HEK293 (cell line): ENCODE data around the gene DUSP21.
A peak's percentile ranks its signal among the peaks of the same experiment; 100 is the strongest.

ENCODE experiments used
- GLIS1 ChIP-seq: fragments of 450-650 bp; formaldehyde crosslinking; IDR thresholded peaks from 2 replicates; pipeline ENCODE4 v1.5.1; 2016; ENCODE audit warnings: missing biosample characterization, missing genetic modification characterization
- HOXD13 ChIP-seq: sonication (generic); formaldehyde crosslinking; IDR thresholded peaks from 2 replicates; pipeline ENCODE4 v1.8.0; 2022; ENCODE audit warnings: missing genetic modification reagents, borderline replicate concordance
- IKZF3 ChIP-seq: fragments of 450-650 bp; IDR thresholded peaks from 2 replicates; pipeline ENCODE4 v1.5.0; 2018; ENCODE audit warnings: missing biosample characterization, mild to moderate bottlenecking, missing genetic modification characterization, moderate library complexity
- KLF8 ChIP-seq: fragments of 450-650 bp; formaldehyde crosslinking; IDR thresholded peaks from 2 replicates; pipeline ENCODE4 v1.5.1; 2016; ENCODE audit warnings: missing biosample characterization, missing genetic modification characterization
- KLF9 ChIP-seq: fragments of 450-650 bp; formaldehyde crosslinking; IDR thresholded peaks from 2 replicates; pipeline ENCODE4 v1.5.1; 2016; ENCODE audit warnings: missing biosample characterization, missing genetic modification characterization, low read depth
- MZF1 ChIP-seq: fragments of 450-650 bp; formaldehyde crosslinking; IDR thresholded peaks from 2 replicates; pipeline ENCODE4 v1.5.1; 2017; ENCODE audit warnings: missing biosample characterization, missing genetic modification characterization, borderline replicate concordance
- RBAK ChIP-seq: fragments of 450-650 bp; formaldehyde crosslinking; IDR thresholded peaks from 2 replicates; pipeline ENCODE4 v1.5.1; 2016; ENCODE audit warnings: missing biosample characterization, missing genetic modification characterization
- REPIN1 ChIP-seq: fragments of 450-650 bp; formaldehyde crosslinking; IDR thresholded peaks from 2 replicates; pipeline ENCODE4 v1.5.1; 2017; ENCODE audit warnings: missing biosample characterization, missing genetic modification characterization, low read depth
- SALL2 ChIP-seq: fragments of 450-650 bp; formaldehyde crosslinking; IDR thresholded peaks from 2 replicates; pipeline ENCODE4 v1.5.0; 2017; ENCODE audit warnings: missing biosample characterization, mild to moderate bottlenecking, missing genetic modification characterization, borderline replicate concordance
- ZBTB20 ChIP-seq: fragments of 450-650 bp; formaldehyde crosslinking; IDR thresholded peaks from 2 replicates; pipeline ENCODE4 v1.5.1; 2016; ENCODE audit warnings: missing biosample characterization, missing genetic modification characterization
- ZBTB7A ChIP-seq: fragments of 450-650 bp; formaldehyde crosslinking; IDR thresholded peaks from 2 replicates; pipeline ENCODE4 v1.5.1; 2016; ENCODE audit warnings: low read depth, missing biosample characterization, missing genetic modification characterization
- ZNF121 ChIP-seq: fragments of 450-650 bp; formaldehyde crosslinking; IDR thresholded peaks from 2 replicates; pipeline ENCODE4 v1.5.1; 2016; ENCODE audit warnings: missing biosample characterization, missing genetic modification characterization
- ZNF157 ChIP-seq: fragments of 450-650 bp; formaldehyde crosslinking; IDR thresholded peaks from 2 replicates; pipeline ENCODE4 v1.5.1; 2016; ENCODE audit warnings: missing biosample characterization, missing genetic modification characterization
- ZNF16 ChIP-seq: fragments of 450-650 bp; formaldehyde crosslinking; IDR thresholded peaks from 2 replicates; pipeline ENCODE4 v1.5.1; 2016; ENCODE audit warnings: low read depth, missing biosample characterization, missing genetic modification characterization
- ZNF221 ChIP-seq: fragments of 450-650 bp; formaldehyde crosslinking; IDR thresholded peaks from 2 replicates; pipeline ENCODE4 v1.5.1; 2017; ENCODE audit warnings: missing biosample characterization, missing genetic modification characterization, borderline replicate concordance
- ZNF354C ChIP-seq: fragments of 450-650 bp; formaldehyde crosslinking; IDR thresholded peaks from 2 replicates; pipeline ENCODE4 v1.5.1; 2016; ENCODE audit warnings: missing biosample characterization, missing genetic modification characterization, low read depth, borderline replicate concordance
- ZNF423 ChIP-seq: fragments of 450-650 bp; formaldehyde crosslinking; IDR thresholded peaks from 2 replicates; pipeline ENCODE4 v1.5.1; 2016; ENCODE audit warnings: missing biosample characterization, missing genetic modification characterization
- ZNF473 ChIP-seq: fragments of 450-650 bp; formaldehyde crosslinking; IDR thresholded peaks from 2 replicates; pipeline ENCODE4 v1.5.1; 2017; ENCODE audit warnings: missing biosample characterization, missing genetic modification characterization
- ZNF510 ChIP-seq: fragments of 450-650 bp; formaldehyde crosslinking; IDR thresholded peaks from 2 replicates; pipeline ENCODE4 v1.5.1; 2018; ENCODE audit warnings: mild to moderate bottlenecking, missing genetic modification characterization, missing biosample characterization; ENCODE audit not compliant: insufficient replicate concordance
- ZNF514 ChIP-seq: fragments of 450-650 bp; formaldehyde crosslinking; IDR thresholded peaks from 2 replicates; pipeline ENCODE4 v1.5.1; 2016; ENCODE audit warnings: missing biosample characterization, missing genetic modification characterization
- ZNF76 ChIP-seq: fragments of 450-650 bp; formaldehyde crosslinking; IDR thresholded peaks from 2 replicates; pipeline ENCODE4; 2016; ENCODE audit warnings: low read depth, missing biosample characterization, missing genetic modification characterization, borderline replicate concordance
- ZSCAN30 ChIP-seq: fragments of 450-650 bp; IDR thresholded peaks from 2 replicates; pipeline ENCODE4 v1.5.1; 2018; ENCODE audit warnings: missing biosample characterization, mild to moderate bottlenecking, missing genetic modification characterization, moderate library complexity
- TF ChIP-seq, protein P1 (sequence below): fragments of 450-650 bp; formaldehyde crosslinking; IDR thresholded peaks from 2 replicates; pipeline ENCODE4 v1.5.1; 2016; ENCODE audit warnings: missing biosample characterization, missing genetic modification characterization, borderline replicate concordance
- TF ChIP-seq, protein P2 (sequence below): fragments of 450-650 bp; formaldehyde crosslinking; IDR thresholded peaks from 2 replicates; pipeline ENCODE4 v1.5.1; 2016; ENCODE audit warnings: missing biosample characterization, missing genetic modification characterization
- TF ChIP-seq, protein P3 (sequence below): fragments of 450-650 bp; formaldehyde crosslinking; IDR thresholded peaks from 2 replicates; pipeline ENCODE4 v1.5.1; 2016; ENCODE audit warnings: missing biosample characterization, missing genetic modification characterization
- TF ChIP-seq, protein P4 (sequence below): fragments of 450-650 bp; formaldehyde crosslinking; IDR thresholded peaks from 2 replicates; pipeline ENCODE4 v1.5.0; 2017; ENCODE audit warnings: missing biosample characterization, missing genetic modification characterization, borderline replicate concordance
- TF ChIP-seq, protein P5 (sequence below): fragments of 450-650 bp; formaldehyde crosslinking; conservative IDR thresholded peaks from 2 replicates; pipeline ENCODE4 v1.5.1; 2016; ENCODE audit warnings: low read depth, missing biosample characterization, missing genetic modification characterization

DUSP21 gene

DNA sequence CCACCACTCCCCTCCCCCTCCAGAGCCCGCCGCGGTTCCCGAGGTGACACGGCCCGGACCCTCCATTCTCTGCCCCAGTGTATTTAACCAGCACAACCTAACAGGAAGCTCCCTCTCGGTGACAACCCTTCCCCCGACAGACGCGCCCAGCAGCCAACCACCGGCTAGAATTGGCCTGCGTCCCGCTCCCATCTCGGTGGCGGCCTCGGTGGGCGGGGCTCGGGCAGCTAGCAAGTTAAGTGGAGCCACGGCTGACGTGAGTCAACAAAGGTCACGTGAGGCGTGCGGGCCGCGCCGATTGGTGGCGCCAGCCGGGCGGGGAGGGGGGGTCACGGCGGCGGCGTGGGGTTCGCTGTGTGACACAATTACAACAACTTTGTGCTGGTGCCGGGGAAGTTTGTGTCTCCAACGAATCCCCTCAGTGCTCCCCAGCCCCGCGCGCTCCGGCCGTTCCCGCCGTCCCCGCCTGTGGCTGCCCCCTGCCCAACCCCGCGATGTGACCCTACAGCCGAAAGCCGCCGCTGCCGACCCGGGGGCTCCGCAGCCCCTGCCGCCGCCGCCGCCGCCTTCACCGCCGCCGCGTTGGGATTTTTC is 29.1 kb downstream of the DUSP21 start, which contains the start of gene KDM6A (continued):
- TF ChIP-seq, protein P1, sequence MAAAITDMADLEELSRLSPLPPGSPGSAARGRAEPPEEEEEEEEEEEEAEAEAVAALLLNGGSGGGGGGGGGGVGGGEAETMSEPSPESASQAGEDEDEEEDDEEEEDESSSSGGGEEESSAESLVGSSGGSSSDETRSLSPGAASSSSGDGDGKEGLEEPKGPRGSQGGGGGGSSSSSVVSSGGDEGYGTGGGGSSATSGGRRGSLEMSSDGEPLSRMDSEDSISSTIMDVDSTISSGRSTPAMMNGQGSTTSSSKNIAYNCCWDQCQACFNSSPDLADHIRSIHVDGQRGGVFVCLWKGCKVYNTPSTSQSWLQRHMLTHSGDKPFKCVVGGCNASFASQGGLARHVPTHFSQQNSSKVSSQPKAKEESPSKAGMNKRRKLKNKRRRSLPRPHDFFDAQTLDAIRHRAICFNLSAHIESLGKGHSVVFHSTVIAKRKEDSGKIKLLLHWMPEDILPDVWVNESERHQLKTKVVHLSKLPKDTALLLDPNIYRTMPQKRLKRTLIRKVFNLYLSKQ (tag by site-specific recombination) = no peak
- TF ChIP-seq, protein P2, sequence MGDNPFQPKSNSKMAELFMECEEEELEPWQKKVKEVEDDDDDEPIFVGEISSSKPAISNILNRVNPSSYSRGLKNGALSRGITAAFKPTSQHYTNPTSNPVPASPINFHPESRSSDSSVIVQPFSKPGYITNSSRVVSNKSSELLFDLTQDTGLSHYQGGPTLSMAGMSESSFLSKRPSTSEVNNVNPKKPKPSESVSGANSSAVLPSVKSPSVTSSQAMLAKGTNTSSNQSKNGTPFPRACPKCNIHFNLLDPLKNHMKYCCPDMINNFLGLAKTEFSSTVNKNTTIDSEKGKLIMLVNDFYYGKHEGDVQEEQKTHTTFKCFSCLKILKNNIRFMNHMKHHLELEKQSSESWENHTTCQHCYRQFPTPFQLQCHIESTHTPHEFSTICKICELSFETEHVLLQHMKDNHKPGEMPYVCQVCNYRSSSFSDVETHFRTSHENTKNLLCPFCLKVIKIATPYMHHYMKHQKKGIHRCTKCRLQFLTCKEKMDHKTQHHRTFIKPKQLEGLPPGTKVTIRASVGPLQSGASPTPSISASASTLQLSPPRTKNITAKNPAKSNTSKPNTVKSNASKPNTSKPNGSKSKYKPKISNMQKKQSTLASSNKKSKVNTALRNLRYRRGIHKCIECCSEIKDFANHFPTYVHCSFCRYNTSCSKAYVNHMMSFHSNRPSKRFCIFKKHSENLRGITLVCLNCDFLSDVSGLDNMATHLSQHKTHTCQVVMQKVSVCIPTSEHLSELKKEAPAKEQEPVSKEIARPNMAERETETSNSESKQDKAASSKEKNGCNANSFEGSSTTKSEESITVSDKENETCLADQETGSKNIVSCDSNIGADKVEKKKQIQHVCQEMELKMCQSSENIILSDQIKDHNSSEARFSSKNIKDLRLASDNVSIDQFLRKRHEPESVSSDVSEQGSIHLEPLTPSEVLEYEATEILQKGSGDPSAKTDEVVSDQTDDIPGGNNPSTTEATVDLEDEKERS (tag by site-specific recombination) = no peak
- TF ChIP-seq ZBTB7A (tag by site-specific recombination) (no peak), ZNF510 (no peak), ZNF514 (tag by site-specific recombination) (no peak), KLF8 (tag by site-specific recombination) (peak; percentile 67), REPIN1 (no peak), IKZF3 (tag by site-specific recombination) (no peak), GLIS1 (tag by site-specific recombination) (no peak; the same call in 1 of the 2 replicates), ZBTB20 (tag by site-specific recombination) (no peak), HOXD13 (CRISPR knock-in tag) (no peak), ZSCAN30 (tag by site-specific recombination) (no peak), MZF1 (tag by site-specific recombination) (peak; percentile 35; the same call in 1 of the 2 replicates), ZNF16 (tag by site-specific recombination) (no peak), ZNF157 (no peak), ZNF473 (tag by site-specific recombination) (no peak), ZNF121 (tag by site-specific recombination) (no peak), ZNF423 (no peak), RBAK (tag by site-specific recombination) (no peak), ZNF354C (no peak), KLF9 (tag by site-specific recombination) (peak; percentile 62), SALL2 (tag by site-specific recombination) (no peak), ZNF76 (tag by site-specific recombination) (peak; percentile 65; the same call in 1 of the 2 replicates), ZNF221 (no peak)
- TF ChIP-seq, protein P3, sequence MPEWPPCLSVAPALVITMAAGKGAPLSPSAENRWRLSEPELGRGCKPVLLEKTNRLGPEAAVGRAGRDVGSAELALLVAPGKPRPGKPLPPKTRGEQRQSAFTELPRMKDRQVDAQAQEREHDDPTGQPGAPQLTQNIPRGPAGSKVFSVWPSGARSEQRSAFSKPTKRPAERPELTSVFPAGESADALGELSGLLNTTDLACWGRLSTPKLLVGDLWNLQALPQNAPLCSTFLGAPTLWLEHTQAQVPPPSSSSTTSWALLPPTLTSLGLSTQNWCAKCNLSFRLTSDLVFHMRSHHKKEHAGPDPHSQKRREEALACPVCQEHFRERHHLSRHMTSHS = no peak
- TF ChIP-seq, protein P4, sequence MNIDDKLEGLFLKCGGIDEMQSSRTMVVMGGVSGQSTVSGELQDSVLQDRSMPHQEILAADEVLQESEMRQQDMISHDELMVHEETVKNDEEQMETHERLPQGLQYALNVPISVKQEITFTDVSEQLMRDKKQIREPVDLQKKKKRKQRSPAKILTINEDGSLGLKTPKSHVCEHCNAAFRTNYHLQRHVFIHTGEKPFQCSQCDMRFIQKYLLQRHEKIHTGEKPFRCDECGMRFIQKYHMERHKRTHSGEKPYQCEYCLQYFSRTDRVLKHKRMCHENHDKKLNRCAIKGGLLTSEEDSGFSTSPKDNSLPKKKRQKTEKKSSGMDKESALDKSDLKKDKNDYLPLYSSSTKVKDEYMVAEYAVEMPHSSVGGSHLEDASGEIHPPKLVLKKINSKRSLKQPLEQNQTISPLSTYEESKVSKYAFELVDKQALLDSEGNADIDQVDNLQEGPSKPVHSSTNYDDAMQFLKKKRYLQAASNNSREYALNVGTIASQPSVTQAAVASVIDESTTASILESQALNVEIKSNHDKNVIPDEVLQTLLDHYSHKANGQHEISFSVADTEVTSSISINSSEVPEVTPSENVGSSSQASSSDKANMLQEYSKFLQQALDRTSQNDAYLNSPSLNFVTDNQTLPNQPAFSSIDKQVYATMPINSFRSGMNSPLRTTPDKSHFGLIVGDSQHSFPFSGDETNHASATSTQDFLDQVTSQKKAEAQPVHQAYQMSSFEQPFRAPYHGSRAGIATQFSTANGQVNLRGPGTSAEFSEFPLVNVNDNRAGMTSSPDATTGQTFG (tag by site-specific recombination) = no peak
- TF ChIP-seq, protein P5, sequence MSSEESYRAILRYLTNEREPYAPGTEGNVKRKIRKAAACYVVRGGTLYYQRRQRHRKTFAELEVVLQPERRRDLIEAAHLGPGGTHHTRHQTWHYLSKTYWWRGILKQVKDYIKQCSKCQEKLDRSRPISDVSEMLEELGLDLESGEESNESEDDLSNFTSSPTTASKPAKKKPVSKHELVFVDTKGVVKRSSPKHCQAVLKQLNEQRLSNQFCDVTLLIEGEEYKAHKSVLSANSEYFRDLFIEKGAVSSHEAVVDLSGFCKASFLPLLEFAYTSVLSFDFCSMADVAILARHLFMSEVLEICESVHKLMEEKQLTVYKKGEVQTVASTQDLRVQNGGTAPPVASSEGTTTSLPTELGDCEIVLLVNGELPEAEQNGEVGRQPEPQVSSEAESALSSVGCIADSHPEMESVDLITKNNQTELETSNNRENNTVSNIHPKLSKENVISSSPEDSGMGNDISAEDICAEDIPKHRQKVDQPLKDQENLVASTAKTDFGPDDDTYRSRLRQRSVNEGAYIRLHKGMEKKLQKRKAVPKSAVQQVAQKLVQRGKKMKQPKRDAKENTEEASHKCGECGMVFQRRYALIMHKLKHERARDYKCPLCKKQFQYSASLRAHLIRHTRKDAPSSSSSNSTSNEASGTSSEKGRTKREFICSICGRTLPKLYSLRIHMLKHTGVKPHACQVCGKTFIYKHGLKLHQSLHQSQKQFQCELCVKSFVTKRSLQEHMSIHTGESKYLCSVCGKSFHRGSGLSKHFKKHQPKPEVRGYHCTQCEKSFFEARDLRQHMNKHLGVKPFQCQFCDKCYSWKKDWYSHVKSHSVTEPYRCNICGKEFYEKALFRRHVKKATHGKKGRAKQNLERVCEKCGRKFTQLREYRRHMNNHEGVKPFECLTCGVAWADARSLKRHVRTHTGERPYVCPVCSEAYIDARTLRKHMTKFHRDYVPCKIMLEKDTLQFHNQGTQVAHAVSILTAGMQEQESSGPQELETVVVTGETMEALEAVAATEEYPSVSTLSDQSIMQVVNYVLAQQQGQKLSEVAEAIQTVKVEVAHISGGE (tag by site-specific recombination) = no peak; the same call in 1 of the 2 replicates
